EL (cell line): Measurements from ENCODE around the gene ANO3.

Experiments used
- DNase-seq: peaks from one replicate; pipeline ENCODE4 v3.0.0-alpha.2; 2016

Gene ANO3

GRCh38 chr11:26649884-26650283 is 318.0 kb downstream of the ANO3 start:
- DNase-seq: peak; percentile 61

GRCh38 chr11:26651916-26652315 is 320.0 kb downstream of the ANO3 start:
- DNase-seq: no peak

- no peak for DNase-seq
Measured at GRCh38 chr11:26655287-26655686, 323.4 kb downstream of the ANO3 start.

- no peak for DNase-seq
Measured at GRCh38 chr11:26662916-26663315, 331.0 kb downstream of the ANO3 start.

- no peak for DNase-seq
Measured at GRCh38 chr11:26665036-26665435, 333.1 kb downstream of the ANO3 start.

GRCh38 chr11:26665946-26666345 is 334.0 kb downstream of the ANO3 start:
- no peak for DNase-seq

- DNase-seq: no peak
Measured at GRCh38 chr11:26675233-26675928, 343.5 kb downstream of the ANO3 start.

GRCh38 chr11:26676641-26677040 is 344.7 kb downstream of the ANO3 start:
- no peak for DNase-seq

- no peak for DNase-seq
Measured at GRCh38 chr11:26677566-26677965, 345.6 kb downstream of the ANO3 start.

GRCh38 chr11:26687351-26687750 is 355.4 kb downstream of the ANO3 start:
- DNase-seq: no peak

GRCh38 chr11:26688701-26689100 is 356.8 kb downstream of the ANO3 start:
- DNase-seq: no peak

GRCh38 chr11:26696330-26696729 is 364.4 kb downstream of the ANO3 start:
- no peak for DNase-seq

- no peak for DNase-seq
Measured at GRCh38 chr11:26698224-26698623, 366.3 kb downstream of the ANO3 start.

- DNase-seq: no peak
Measured at GRCh38 chr11:26700574-26701235, 368.8 kb downstream of the ANO3 start.

GRCh38 chr11:26702406-26702805 is 370.5 kb downstream of the ANO3 start:
- DNase-seq: no peak

GRCh38 chr11:26703411-26704191 is 371.7 kb downstream of the ANO3 start:
- DNase-seq: no peak

GRCh38 chr11:26704249-26704648 is 372.3 kb downstream of the ANO3 start:
- DNase-seq: no peak

GRCh38 chr11:26706181-26706580 is 374.3 kb downstream of the ANO3 start:
- no peak for DNase-seq

GRCh38 chr11:26708736-26709456 is 377.0 kb downstream of the ANO3 start:
- DNase-seq: no peak

GRCh38 chr11:26710489-26710888 is 378.6 kb downstream of the ANO3 start:
- DNase-seq: no peak

GRCh38 chr11:26712497-26712896 is 380.6 kb downstream of the ANO3 start:
- no peak for DNase-seq
